ENCODE measurements around the gene AGPAT4. TPM values are rescaled to one million over a fixed set of nuclear protein-coding genes. Genes with fewer than 3 reads are reported as not detected.
"Not testable (repeated sequence)": the region's sequence is repeated elsewhere in the genome, so short reads cannot be mapped to it uniquely, and the experiment has no call there.

AGPAT4 gene
- total RNA-seq, 1 donor from 2014 or later = 2.2 TPM

GRCh38 chr6:161227004-161227960 is 46.6 kb downstream of the AGPAT4 start:
- no peak for TF ChIP-seq CTCF (IDR thresholded peaks at IDR 0.05; ENCODE audit: borderline replicate concordance)
- peaks cover 8% of the 10 kb centered on the region for H3K36me3 ChIP-seq
- H3K4me3 ChIP-seq = no peak overlapping the region
- H3K4me1 ChIP-seq = peaks cover 36% of the 10 kb centered on the region
- H3K9me3 ChIP-seq (replicated peaks) = no peaks in the 10 kb centered on the region
- intact Hi-C loops (cut with micrococcal nuclease) = no loop called here
- H3K27me3 ChIP-seq (ENCODE audit: low read depth) = no peaks in the 10 kb centered on the region
- DNase-seq = no peak
- H3K27ac ChIP-seq (replicated peaks) = no peak overlapping the region

- Histone ChIP-seq H3K4me3 (peak overlapping the region; percentile 9), H3K36me3 (no peaks in the 10 kb centered on the region), H3K27me3 (ENCODE audit: low read depth) (no peaks in the 10 kb centered on the region), H3K27ac (replicated peaks) (peak overlapping the region; percentile 12), H3K4me1 (peaks cover 36% of the 10 kb centered on the region), H3K9me3 (replicated peaks) (no peaks in the 10 kb centered on the region)
- intact Hi-C loops (cut with micrococcal nuclease) = no loop called here
- TF ChIP-seq CTCF (IDR thresholded peaks at IDR 0.05; ENCODE audit: borderline replicate concordance) = no peak
- DNase-seq = no peak
Measured at GRCh38 chr6:161226009-161226964, 47.6 kb downstream of the AGPAT4 start.

GRCh38 chr6:161225681-161226008 is 48.2 kb downstream of the AGPAT4 start:
- Histone ChIP-seq H3K36me3 (no peaks in the 10 kb centered on the region), H3K9me3 (replicated peaks) (no peaks in the 10 kb centered on the region), H3K4me3 (no peak overlapping the region), H3K27me3 (ENCODE audit: low read depth) (no peaks in the 10 kb centered on the region), H3K27ac (replicated peaks) (no peak overlapping the region), H3K4me1 (peaks cover 36% of the 10 kb centered on the region)
- intact Hi-C loops (cut with micrococcal nuclease) = no loop called here
- no peak for DNase-seq
- no peak for TF ChIP-seq CTCF (IDR thresholded peaks at IDR 0.05; ENCODE audit: borderline replicate concordance)

- H3K27me3 ChIP-seq (ENCODE audit: low read depth); intact Hi-C loops (cut with micrococcal nuclease); H3K4me3 ChIP-seq; DNase-seq; H3K9me3 ChIP-seq (replicated peaks); H3K36me3 ChIP-seq; H3K27ac ChIP-seq (replicated peaks): not testable (repeated sequence)
- H3K4me1 ChIP-seq = peaks cover 36% of the 10 kb centered on the region
Measured at GRCh38 chr6:161224951-161225680, 48.7 kb downstream of the AGPAT4 start.

- no peak overlapping the region for H3K4me3 ChIP-seq
- no peak for DNase-seq
- intact Hi-C loops (cut with micrococcal nuclease) = no loop called here
- H3K9me3 ChIP-seq (replicated peaks) = no peaks in the 10 kb centered on the region
- H3K27me3 ChIP-seq (ENCODE audit: low read depth) = no peaks in the 10 kb centered on the region
- TF ChIP-seq CTCF (IDR thresholded peaks at IDR 0.05; ENCODE audit: borderline replicate concordance) = no peak
- peaks cover 26% of the 10 kb centered on the region for H3K4me1 ChIP-seq
- no peaks in the 10 kb centered on the region for H3K36me3 ChIP-seq
- H3K27ac ChIP-seq (replicated peaks) = no peak overlapping the region
Measured at GRCh38 chr6:161223646-161224045, 50.2 kb downstream of the AGPAT4 start.
